Calu3 (cell line): ENCODE data around the gene FCN3. TPM values are rescaled to one million over a fixed set of nuclear protein-coding genes. Genes with fewer than 3 reads are reported as not detected.
A peak's percentile ranks its signal among the peaks of the same experiment; 100 is the strongest.

Source experiments
- Bru-seq: library from RNA; stranded (reverse); fragments of 400-500 nt; gene quantifications from one replicate; lab custom pipeline; 2021; lab: Mats Ljungman, UMichigan
- BruChase-seq, 2 experiments: library from RNA; stranded (reverse); fragments of 400-500 nt; gene quantifications; one replicate each; lab custom pipeline; 2021; lab: Mats Ljungman, UMichigan
- BruUV-seq: library from RNA; stranded (reverse); fragments of 400-500 nt; replicated peaks from 2 replicates; lab custom pipeline; 2021; lab: Mats Ljungman, UMichigan
- CTCF ChIA-PET: fragments of 300-600 bp; sonication (Branson Sonifier 250); formaldehyde crosslinking; loops from one replicate; lab custom pipeline; 2022; ENCODE audit warnings: antibody characterized with exemption; lab: Charles Lee
- DNase-seq: peaks from one replicate; pipeline ENCODE4 v3.0.0; 2022
- H3K27ac Mint-ChIP-seq: one replicate; pipeline ENCODE4 v1.8.0; 2022; ENCODE audit warnings: mixed read lengths; ENCODE audit not compliant: unreplicated experiment
- H3K27me3 Mint-ChIP-seq: one replicate; pipeline ENCODE4 v1.8.0; 2022; ENCODE audit warnings: mixed read lengths; ENCODE audit not compliant: unreplicated experiment
- H3K36me3 Mint-ChIP-seq: one replicate; pipeline ENCODE4 v1.8.0; 2022; ENCODE audit warnings: mild to moderate bottlenecking, moderate library complexity, mixed read lengths; ENCODE audit not compliant: insufficient read depth, unreplicated experiment
- H3K4me1 Mint-ChIP-seq: one replicate; pipeline ENCODE4 v1.8.0; 2022; ENCODE audit warnings: mild to moderate bottlenecking, low read depth, mixed read lengths; ENCODE audit not compliant: unreplicated experiment
- H3K4me3 Mint-ChIP-seq: one replicate; pipeline ENCODE4 v1.8.0; 2022; ENCODE audit warnings: mild to moderate bottlenecking, low read depth, moderate library complexity, mixed read lengths; ENCODE audit not compliant: unreplicated experiment
- H3K9me3 Mint-ChIP-seq: one replicate; pipeline ENCODE4 v1.8.0; 2022; ENCODE audit warnings: low read depth, mixed read lengths; ENCODE audit not compliant: unreplicated experiment
- intact Hi-C: fragments of 100-400 bp; cut with micrococcal nuclease; formaldehyde crosslinking; loops from one replicate; pipeline ENCODE4 v1.10.0; 2022; ENCODE audit not compliant: unreplicated experiment
- long read RNA-seq: library from polyadenylated mRNA; stranded (forward); transcript quantifications from one replicate; pipeline ENCODE4 v2.0.0, GENCODE V29; 2022
- total RNA-seq: library from RNA; stranded (reverse); gene quantifications from 2 replicates; pipeline ENCODE4 v1.2.3, GENCODE V29; 2022
- TF ChIP-seq, protein P1 (sequence below): fragments of 200-600 bp; IDR thresholded peaks from one replicate; pipeline ENCODE4 v1.8.0; 2022; ENCODE audit warnings: antibody characterized with exemption; ENCODE audit not compliant: unreplicated experiment

Gene FCN3
- not detected in 2 replicates for total RNA-seq
- Bru-seq, nascent RNA: not detected
- BruChase-seq, experiment 1, labeled RNA remaining after a 6-hour chase: not detected
- not detected for BruChase-seq, experiment 2, labeled RNA remaining after a 2-hour chase
- long read RNA-seq: 0 reads

DNA sequence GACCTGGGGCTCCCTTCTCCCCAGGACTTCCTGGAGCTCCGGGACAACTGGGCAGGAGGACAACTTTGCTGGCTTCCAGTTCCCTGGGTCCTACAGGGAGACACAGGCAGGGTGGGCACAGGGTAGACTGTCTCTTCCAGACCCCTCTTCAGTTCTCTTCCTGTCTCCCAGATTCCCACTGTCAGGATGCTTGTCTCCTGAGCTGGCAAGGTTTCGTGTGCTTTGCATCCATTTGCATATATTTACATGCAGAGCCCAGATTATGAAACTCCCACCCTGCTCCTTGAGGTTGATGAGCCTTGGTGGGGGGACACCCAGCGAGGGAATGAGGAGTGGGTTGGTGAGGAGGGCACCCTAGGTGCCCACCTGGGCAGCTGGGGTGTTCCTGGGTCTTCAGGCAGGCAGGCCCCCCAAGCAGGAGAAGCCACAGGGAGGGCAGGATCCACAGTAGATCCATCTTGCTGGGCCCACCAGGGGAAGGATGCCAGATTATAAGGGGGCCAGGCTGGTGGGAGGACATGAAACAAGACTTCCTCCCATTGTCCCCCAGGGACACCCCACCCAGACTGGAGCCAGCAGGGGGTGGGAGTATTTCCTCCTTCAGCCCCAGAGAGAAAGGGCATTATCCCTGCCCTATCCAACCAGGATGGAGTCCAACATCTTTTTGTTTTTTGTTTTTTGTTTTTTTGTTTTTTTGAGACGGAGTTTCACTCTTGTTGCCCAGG, at the start of gene FCN3:
Gene FCN3, minus strand, starts transcription at position 463 of the 725 bp plus-strand sequence. Its CDS starts 6 bp downstream, at position 457.
- Mint-ChIP-seq H3K27ac (no peak within 1 kb of the TSS), H3K27me3 (peaks cover 12% of the 10 kb centered on the region), H3K36me3 (no peaks in the 10 kb centered on the region), H3K9me3 (no peaks in the 10 kb centered on the region), H3K4me1 (no peaks in the 10 kb centered on the region), H3K4me3 (no peak within 1 kb of the TSS)
- no TSS peak for BruUV-seq
- TF ChIP-seq, protein P1, sequence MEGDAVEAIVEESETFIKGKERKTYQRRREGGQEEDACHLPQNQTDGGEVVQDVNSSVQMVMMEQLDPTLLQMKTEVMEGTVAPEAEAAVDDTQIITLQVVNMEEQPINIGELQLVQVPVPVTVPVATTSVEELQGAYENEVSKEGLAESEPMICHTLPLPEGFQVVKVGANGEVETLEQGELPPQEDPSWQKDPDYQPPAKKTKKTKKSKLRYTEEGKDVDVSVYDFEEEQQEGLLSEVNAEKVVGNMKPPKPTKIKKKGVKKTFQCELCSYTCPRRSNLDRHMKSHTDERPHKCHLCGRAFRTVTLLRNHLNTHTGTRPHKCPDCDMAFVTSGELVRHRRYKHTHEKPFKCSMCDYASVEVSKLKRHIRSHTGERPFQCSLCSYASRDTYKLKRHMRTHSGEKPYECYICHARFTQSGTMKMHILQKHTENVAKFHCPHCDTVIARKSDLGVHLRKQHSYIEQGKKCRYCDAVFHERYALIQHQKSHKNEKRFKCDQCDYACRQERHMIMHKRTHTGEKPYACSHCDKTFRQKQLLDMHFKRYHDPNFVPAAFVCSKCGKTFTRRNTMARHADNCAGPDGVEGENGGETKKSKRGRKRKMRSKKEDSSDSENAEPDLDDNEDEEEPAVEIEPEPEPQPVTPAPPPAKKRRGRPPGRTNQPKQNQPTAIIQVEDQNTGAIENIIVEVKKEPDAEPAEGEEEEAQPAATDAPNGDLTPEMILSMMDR: no peak
- intact Hi-C loops: no loop called here
- CTCF ChIA-PET: no interaction called here
- DNase-seq: no peak

DNA sequence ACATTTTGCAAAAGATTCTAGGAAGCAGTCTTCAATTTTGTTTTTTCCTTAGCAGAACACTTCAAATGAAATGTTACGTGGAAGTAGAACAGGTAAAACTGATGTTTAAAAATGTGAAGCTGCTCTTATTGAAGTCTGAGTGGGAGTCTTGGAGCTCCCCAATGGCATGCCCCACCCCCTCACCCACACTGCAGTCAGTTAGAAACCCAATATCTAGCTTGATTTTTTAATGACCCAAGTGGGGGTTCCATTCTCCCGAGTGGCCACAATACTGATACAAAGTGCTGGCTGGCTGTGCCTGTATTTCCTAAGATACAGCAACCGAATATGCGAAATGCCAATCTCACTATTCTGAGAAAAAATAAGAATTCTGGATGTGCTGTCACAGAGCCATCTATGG, 49.1 kb upstream of the FCN3 start:
- intact Hi-C loops: no loop called here
- Mint-ChIP-seq H3K4me1 (peaks cover 10% of the 10 kb centered on the region), H3K4me3 (no peak overlapping the region), H3K9me3 (no peaks in the 10 kb centered on the region), H3K27ac (no peak overlapping the region), H3K36me3 (peaks cover 16% of the 10 kb centered on the region), H3K27me3 (no peaks in the 10 kb centered on the region)
- TF ChIP-seq, protein P1: no peak
- no peak for DNase-seq
- no TSS peak for BruUV-seq
- CTCF ChIA-PET: interaction anchor here (0.6 kb wide), 1 partner anchor 238 kb away, joined by 9 read pairs; no protein-coding TSS in a partner anchor

DNA sequence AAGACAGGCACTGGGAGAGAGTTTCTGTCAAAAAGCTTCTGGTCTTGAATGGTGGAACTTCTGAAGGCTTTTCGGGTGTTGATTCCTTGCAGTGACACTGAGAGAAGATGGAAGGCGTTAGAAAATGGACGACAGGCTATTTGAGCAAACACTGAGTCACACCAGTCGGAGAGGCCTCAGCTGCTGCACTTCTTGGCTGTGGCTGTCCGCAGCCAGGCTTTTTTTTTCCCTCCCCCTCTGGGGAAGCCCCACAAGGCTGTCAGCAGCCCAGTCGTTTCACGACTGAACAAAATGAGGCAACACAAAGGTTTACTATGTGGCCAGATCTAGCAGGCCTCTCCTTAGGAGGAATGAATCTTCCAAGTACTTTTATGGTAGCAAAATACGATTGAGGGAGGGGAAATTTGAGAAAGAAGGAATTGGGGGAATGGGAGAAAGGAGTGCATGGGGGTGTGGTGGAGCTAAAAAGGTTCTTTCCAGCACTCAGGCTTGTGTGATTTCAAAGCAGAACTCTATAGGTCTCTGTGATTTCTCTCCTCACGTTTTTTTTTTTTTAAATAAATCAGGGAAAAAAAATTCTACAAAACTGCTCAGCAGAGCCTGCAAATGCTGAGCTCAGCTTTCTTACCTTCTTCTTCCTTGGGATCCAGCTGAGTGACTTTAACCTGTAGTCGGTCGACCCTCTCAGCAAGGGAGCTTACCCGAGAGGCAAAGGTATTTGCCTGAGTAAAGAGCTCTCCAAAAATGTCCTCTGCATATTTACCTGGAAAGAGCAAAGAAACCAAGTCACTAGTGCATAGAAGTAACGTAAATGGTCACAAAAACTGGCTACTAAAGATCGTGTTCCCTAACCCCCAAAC, 43.9 kb upstream of the FCN3 start:
- Mint-ChIP-seq H3K27ac (no peak overlapping the region), H3K36me3 (peaks cover 24% of the 10 kb centered on the region), H3K27me3 (no peaks in the 10 kb centered on the region), H3K4me3 (no peak overlapping the region), H3K9me3 (no peaks in the 10 kb centered on the region), H3K4me1 (peaks cover 18% of the 10 kb centered on the region)
- BruUV-seq: no TSS peak
- TF ChIP-seq, protein P1: no peak
- CTCF ChIA-PET: interaction anchor here (0.6 kb wide), 1 partner anchor 104 kb away, joined by 4 read pairs; no protein-coding TSS in a partner anchor
- intact Hi-C loops: loop anchor here (5.0 kb wide), 1 partner anchor 189 kb away; no protein-coding TSS in a partner anchor
- DNase-seq: peak; percentile 17

DNA sequence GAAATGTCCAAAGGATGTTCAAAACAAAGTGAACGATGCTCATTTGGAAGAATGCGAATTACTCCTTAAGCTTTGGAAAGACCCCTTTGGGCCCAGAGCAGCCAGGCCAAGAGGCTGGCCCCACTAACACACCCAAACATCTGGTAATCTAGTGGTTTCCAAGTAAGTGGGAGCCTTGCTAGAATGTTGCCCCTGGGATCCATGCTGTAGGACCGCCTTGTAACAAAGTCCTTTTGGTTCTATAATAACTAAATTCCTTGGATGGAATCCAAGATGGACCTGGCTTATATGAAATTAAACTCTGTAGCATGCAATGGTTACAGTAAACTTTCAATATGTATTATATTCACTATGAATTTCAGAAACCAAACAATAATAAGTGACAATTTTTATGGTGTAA, 43.1 kb upstream of the FCN3 start:
- Mint-ChIP-seq H3K4me1 (peaks cover 18% of the 10 kb centered on the region), H3K27me3 (no peaks in the 10 kb centered on the region), H3K9me3 (no peaks in the 10 kb centered on the region), H3K4me3 (no peak overlapping the region), H3K36me3 (peaks cover 24% of the 10 kb centered on the region), H3K27ac (no peak overlapping the region)
- DNase-seq: no peak
- intact Hi-C loops: loop anchor here (5.0 kb wide), 1 partner anchor 190 kb away; no protein-coding TSS in a partner anchor
- TF ChIP-seq, protein P1: no peak
- CTCF ChIA-PET: no interaction called here
- no TSS peak for BruUV-seq
